Esophagus muscularis mucosa (tissue), 4 donors: Measurements from ENCODE around the gene FBXL5.

Source experiments
- EP300 ChIP-seq: sonication (generic); formaldehyde crosslinking; IDR thresholded peaks from one replicate; pipeline ENCODE4 v1.6.1; 2017; ENCODE audit warnings: antibody characterized with exemption
- POLR2A ChIP-seq: fragments of 450-650 bp; IDR thresholded peaks from one replicate; pipeline ENCODE4 v1.6.1; 2017; ENCODE audit warnings: antibody characterized with exemption, moderate library complexity, mild to moderate bottlenecking, low read depth
- TF ChIP-seq, protein P1 (sequence below), 3 experiments: fragments of 200-600 bp in 2 of 3; fragments of 450-650 bp in 1 of 3; sonication (generic) in 2 of 3; IDR thresholded peaks; one replicate each; pipeline ENCODE4 v1.5.1; 2017 to 2019; ENCODE audit warnings: antibody characterized with exemption in 3 of 3, mild to moderate bottlenecking in 2 of 3, moderate library complexity in 1 of 3

DNA sequence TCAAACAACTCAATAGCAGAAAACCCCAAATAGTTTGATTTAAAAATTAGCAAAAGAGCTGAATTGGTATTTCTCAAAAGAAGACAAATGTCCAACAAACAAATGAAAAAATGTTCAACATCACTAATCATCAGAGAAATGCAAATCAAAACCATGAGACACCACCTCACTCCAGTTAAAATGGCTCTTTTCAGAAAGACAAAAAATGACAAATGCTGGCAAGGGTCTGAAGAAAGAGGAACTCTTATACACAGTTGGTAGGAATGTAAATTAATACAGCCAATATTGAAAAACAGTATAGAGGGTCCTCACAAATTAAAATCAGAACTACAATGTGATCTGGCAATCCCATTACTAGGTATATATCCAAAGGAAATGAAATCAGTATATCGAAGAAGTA is 70.4 kb downstream of the FBXL5 start:
- TF ChIP-seq, protein P1, sequence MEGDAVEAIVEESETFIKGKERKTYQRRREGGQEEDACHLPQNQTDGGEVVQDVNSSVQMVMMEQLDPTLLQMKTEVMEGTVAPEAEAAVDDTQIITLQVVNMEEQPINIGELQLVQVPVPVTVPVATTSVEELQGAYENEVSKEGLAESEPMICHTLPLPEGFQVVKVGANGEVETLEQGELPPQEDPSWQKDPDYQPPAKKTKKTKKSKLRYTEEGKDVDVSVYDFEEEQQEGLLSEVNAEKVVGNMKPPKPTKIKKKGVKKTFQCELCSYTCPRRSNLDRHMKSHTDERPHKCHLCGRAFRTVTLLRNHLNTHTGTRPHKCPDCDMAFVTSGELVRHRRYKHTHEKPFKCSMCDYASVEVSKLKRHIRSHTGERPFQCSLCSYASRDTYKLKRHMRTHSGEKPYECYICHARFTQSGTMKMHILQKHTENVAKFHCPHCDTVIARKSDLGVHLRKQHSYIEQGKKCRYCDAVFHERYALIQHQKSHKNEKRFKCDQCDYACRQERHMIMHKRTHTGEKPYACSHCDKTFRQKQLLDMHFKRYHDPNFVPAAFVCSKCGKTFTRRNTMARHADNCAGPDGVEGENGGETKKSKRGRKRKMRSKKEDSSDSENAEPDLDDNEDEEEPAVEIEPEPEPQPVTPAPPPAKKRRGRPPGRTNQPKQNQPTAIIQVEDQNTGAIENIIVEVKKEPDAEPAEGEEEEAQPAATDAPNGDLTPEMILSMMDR (IDR thresholded peaks at IDR 0.05): no peak
- no peak for TF ChIP-seq POLR2A
- no peak for TF ChIP-seq EP300
